HCT116 (cell line): ENCODE data around the gene BET1L. TPM values are rescaled to one million over a fixed set of nuclear protein-coding genes. Genes with fewer than 3 reads are reported as not detected.
A peak's percentile ranks its signal among the peaks of the same experiment; 100 is the strongest.
"Not testable (repeated sequence)": the region's sequence is repeated elsewhere in the genome, so short reads cannot be mapped to it uniquely, and the experiment has no call there.

ENCODE experiments used
- ATAC-seq: fragments of 200-7000 bp; cut with Tn5 transposase; 2 replicates; pipeline ENCODE4 v1.9.1; 2020; ENCODE audit warnings: mild to moderate bottlenecking, moderate library complexity
- BruUV-seq: library from RNA; stranded (reverse); fragments of 400-500 nt; replicated peaks from 2 replicates; lab custom pipeline; 2021; lab: Mats Ljungman, UMichigan
- CTCF ChIA-PET: fragments of 300-600 bp; sonication (Branson Sonifier 250); formaldehyde crosslinking; loops from one replicate; lab custom pipeline; 2021; ENCODE audit warnings: antibody characterized with exemption; lab: Charles Lee
- POLR2A ChIA-PET: fragments of 300-600, 350-600 bp; sonication (Branson Sonifier 250); formaldehyde crosslinking; loops from one replicate; lab custom pipeline; 2021; ENCODE audit warnings: antibody characterized with exemption; lab: Charles Lee
- RAD21 ChIA-PET, 2 experiments: fragments of 300-600 bp; sonication (Branson Sonifier 250); formaldehyde crosslinking; loops; one replicate each; lab custom pipeline; 2023; ENCODE audit warnings: low total read pairs in 2 of 2; ENCODE audit not compliant: uncharacterized antibody in 2 of 2, unreplicated experiment in 2 of 2, low non-redundant PET in 1 of 2; lab: Charles Lee
- DNase-seq: peaks from one replicate; pipeline ENCODE4 v3.0.0-alpha.2; 2010; ENCODE audit warnings: low read depth, low spot score
- H2AFZ ChIP-seq: fragments of 200-600 bp; shearing (Covaris generic), sonication (generic); 2 replicates; pipeline ENCODE4 v1.6.1; 2017; ENCODE audit warnings: low read depth, mixed run types, mixed read lengths, antibody characterized with exemption, low read length; ENCODE audit not compliant: poor library complexity, severe bottlenecking
- H3K27ac ChIP-seq: 2 replicates; pipeline ENCODE4 v1.5.1; 2012; ENCODE audit warnings: low read depth, low read length
- H3K27me3 ChIP-seq: fragments of 200-600 bp; sonication (generic); 2 replicates; pipeline ENCODE4 v1.6.1; 2016; ENCODE audit warnings: mixed run types, low read length, mixed read lengths; ENCODE audit not compliant: insufficient read depth
- H3K36me3 ChIP-seq, 2 experiments: fragments of 200-500 bp in 1 of 2; fragments of 200-600 bp in 1 of 2; sonication (Bioruptor generic) in 1 of 2; sonication (generic) in 1 of 2; 2 replicates each; pipeline versions ENCODE4 v1.5.1 to v1.6.1; 2014 to 2016; ENCODE audit warnings: low read length in 2 of 2, inconsistent platforms in 1 of 2, mixed read lengths in 1 of 2, mixed run types in 1 of 2; ENCODE audit not compliant: insufficient read depth in 2 of 2, control insufficient read depth in 1 of 2
- H3K4me1 ChIP-seq, 2 experiments: fragments of 200-600 bp in 1 of 2; sonication (generic) in 1 of 2; 2 replicates each; pipeline versions ENCODE4 v1.5.1 to v1.6.1; 2012 to 2017; ENCODE audit warnings: low read length in 2 of 2, inconsistent platforms in 1 of 2, mild to moderate bottlenecking in 1 of 2, mixed read lengths in 1 of 2, mixed run types in 1 of 2, moderate library complexity in 1 of 2; ENCODE audit not compliant: insufficient read depth in 2 of 2, control insufficient read depth in 1 of 2
- H3K4me2 ChIP-seq: fragments of 200-600 bp; sonication (generic); 2 replicates; pipeline ENCODE4 v1.6.1; 2017; ENCODE audit warnings: mixed run types, low read length, mixed read lengths
- H3K4me3 ChIP-seq, 2 experiments: fragments of 200-600 bp in 1 of 2; sonication (generic) in 1 of 2; replicated peaks in 1 of 2; 2 replicates each; pipeline ENCODE4 v1.5.1; 2011 to 2016; ENCODE audit warnings: low read length in 2 of 2, control low read depth in 1 of 2, low read depth in 1 of 2, mild to moderate bottlenecking in 1 of 2, mixed read lengths in 1 of 2, mixed run types in 1 of 2
- H3K79me2 ChIP-seq: fragments of 200-600 bp; sonication (generic); 2 replicates; pipeline ENCODE4 v1.6.1; 2017; ENCODE audit warnings: mild to moderate bottlenecking, mixed run types, low read length, moderate library complexity, mixed read lengths; ENCODE audit not compliant: insufficient read depth
- H3K9ac ChIP-seq: fragments of 200-600 bp; sonication (generic); 2 replicates; pipeline ENCODE4 v1.6.1; 2016; ENCODE audit warnings: low read length, mixed read lengths
- H3K9me2 ChIP-seq: fragments of 200-600 bp; sonication (generic), shearing (Covaris generic); 2 replicates; pipeline ENCODE4 v1.6.1; 2017; ENCODE audit warnings: mixed run types, mild to moderate bottlenecking, moderate library complexity; ENCODE audit not compliant: insufficient read depth
- H3K9me3 ChIP-seq, 2 experiments: fragments of 200-500 bp in 1 of 2; fragments of 200-600 bp in 1 of 2; sonication (Bioruptor generic) in 1 of 2; sonication (generic) in 1 of 2; 2 replicates each; pipeline ENCODE4 v1.6.1; 2014 to 2017; ENCODE audit warnings: low read length in 2 of 2, mixed read lengths in 2 of 2, inconsistent platforms in 1 of 2, low read depth in 1 of 2, mild to moderate bottlenecking in 1 of 2, mixed run types in 1 of 2, moderate library complexity in 1 of 2; ENCODE audit not compliant: control insufficient read depth in 1 of 2, insufficient read depth in 1 of 2
- H4K20me1 ChIP-seq: fragments of 200-600 bp; sonication (generic), shearing (Covaris generic); 2 replicates; pipeline ENCODE4 v1.6.1; 2017; ENCODE audit warnings: mixed run types, mild to moderate bottlenecking, moderate library complexity; ENCODE audit not compliant: insufficient read depth
- CTCF ChIP-seq, 3 experiments: fragments of 200-600 bp in 1 of 3; sonication (generic) in 1 of 3; IDR thresholded peaks in 2 of 3; conservative IDR thresholded peaks in 1 of 3; 2 replicates each; pipeline ENCODE4 v1.5.1; 2012 to 2017; ENCODE audit warnings: low read depth in 2 of 3, low read length in 2 of 3, antibody characterized with exemption in 1 of 3, borderline replicate concordance in 1 of 3, control low read depth in 1 of 3, mild to moderate bottlenecking in 1 of 3, mixed read lengths in 1 of 3, mixed run types in 1 of 3, moderate library complexity in 1 of 3; ENCODE audit not compliant: insufficient read depth in 1 of 3
- intact Hi-C: fragments of 100-400 bp; cut with micrococcal nuclease; formaldehyde crosslinking; loops from 2 replicates; pipeline ENCODE4 v1.10.0; 2022
- total RNA-seq: library from RNA; stranded (reverse); gene quantifications from one replicate; pipeline ENCODE4 v1.2.1, GENCODE V29; 2021; ENCODE audit not compliant: unreplicated experiment

The BET1L gene
- total RNA-seq, 1 experiment from 2014 or later = 49.1 TPM

- H3K9ac ChIP-seq, CTCF ChIA-PET, H4K20me1 ChIP-seq, H3K4me1 ChIP-seq, RAD21 ChIA-PET, H3K27ac ChIP-seq, H3K36me3 ChIP-seq, H3K79me2 ChIP-seq, H3K4me3 ChIP-seq, BruUV-seq, H3K9me3 ChIP-seq, intact Hi-C loops, H3K27me3 ChIP-seq, DNase-seq, H2AFZ ChIP-seq, POLR2A ChIA-PET, H3K9me2 ChIP-seq, H3K4me2 ChIP-seq: not testable (repeated sequence)
- peak; percentile 9 to 28 (median 17); a peak in 3 of 6 replicates for TF ChIP-seq CTCF (IDR thresholded peaks at IDR 0.05 in 2 of 3, conservative IDR thresholded peaks at IDR 0.05 in 1 of 3; ENCODE audit: borderline replicate concordance in 1 of 3, insufficient read depth in 1 of 3, low read depth in 2 of 3, low read length in 2 of 3)
- ATAC-seq = peak; percentile 78
Measured at GRCh38 chr11:189843-190311, 17.3 kb downstream of the BET1L start.

GRCh38 chr11:189200-189783 is 17.9 kb downstream of the BET1L start:
- not testable (repeated sequence) for ATAC-seq

More at GRCh38 chr11:189200-189783, 17.9 kb downstream of the BET1L start:
- POLR2A ChIA-PET, DNase-seq, H3K9me2 ChIP-seq, H3K27me3 ChIP-seq, H3K36me3 ChIP-seq, H4K20me1 ChIP-seq, H3K79me2 ChIP-seq, H3K9me3 ChIP-seq, RAD21 ChIA-PET, H3K4me3 ChIP-seq, CTCF ChIA-PET, H3K4me2 ChIP-seq, H3K27ac ChIP-seq, BruUV-seq, H3K4me1 ChIP-seq, H2AFZ ChIP-seq, H3K9ac ChIP-seq, intact Hi-C loops: not testable (repeated sequence)
